ENCODE data around the gene GALNT2. TPM values are rescaled to one million over a fixed set of nuclear protein-coding genes. Genes with fewer than 3 reads are reported as not detected.

GALNT2 gene
- total and polyA plus RNA-seq, 2 of the 13 experiments (the other 11 are each of a cell fraction or from before 2014, with no cell fraction given) = 39.3 to 39.6 TPM

DNA sequence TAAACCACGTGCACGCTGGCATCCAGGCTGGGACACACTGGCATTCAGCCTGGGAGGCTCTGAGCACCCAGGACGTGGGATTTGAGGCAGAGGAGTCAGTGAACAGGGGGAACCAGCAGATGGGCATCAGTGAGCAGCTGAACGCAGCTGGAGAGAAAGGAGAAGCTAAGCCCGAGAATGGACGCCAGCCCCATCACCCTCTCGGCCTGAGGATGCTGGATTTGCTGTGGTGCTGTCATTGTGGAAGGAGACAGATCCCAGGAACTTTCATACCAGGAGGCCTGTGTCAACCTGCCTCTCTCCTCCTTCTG, 226.3 kb downstream of the GALNT2 start:
- no peaks in the 10 kb centered on the region for H3K36me3 ChIP-seq (replicated peaks in 1 of 2; ENCODE audit: control insufficient read depth in 1 of 2, insufficient read depth in 2 of 2, low read length in 2 of 2)
- POLR2A ChIA-PET = no interaction called here
- no TSS peak for BruUV-seq (replicated peaks)
- peaks cover 15% of the 10 kb centered on the region for H3K4me1 ChIP-seq (ENCODE audit: insufficient read depth, low read length)
- H3K9me3 ChIP-seq (ENCODE audit: low read length) = no peaks in the 10 kb centered on the region
- DNase-seq (ENCODE audit: low spot score) (no peak), ATAC-seq (no peak), FAIRE-seq (no peak)
- WGBS (ENCODE audit: low lambda C conversion rate) = 23% methylated on average over 7 of the region's 7 CpGs
- H3K4me3 ChIP-seq (replicated peaks in 1 of 3; ENCODE audit: insufficient read depth in 1 of 3, low read depth in 2 of 3, low read length in 3 of 3) = no peak overlapping the region
- H3K79me2 ChIP-seq (ENCODE audit: insufficient read depth, low read length) = no peaks in the 10 kb centered on the region
- TF ChIP-seq, protein P1, sequence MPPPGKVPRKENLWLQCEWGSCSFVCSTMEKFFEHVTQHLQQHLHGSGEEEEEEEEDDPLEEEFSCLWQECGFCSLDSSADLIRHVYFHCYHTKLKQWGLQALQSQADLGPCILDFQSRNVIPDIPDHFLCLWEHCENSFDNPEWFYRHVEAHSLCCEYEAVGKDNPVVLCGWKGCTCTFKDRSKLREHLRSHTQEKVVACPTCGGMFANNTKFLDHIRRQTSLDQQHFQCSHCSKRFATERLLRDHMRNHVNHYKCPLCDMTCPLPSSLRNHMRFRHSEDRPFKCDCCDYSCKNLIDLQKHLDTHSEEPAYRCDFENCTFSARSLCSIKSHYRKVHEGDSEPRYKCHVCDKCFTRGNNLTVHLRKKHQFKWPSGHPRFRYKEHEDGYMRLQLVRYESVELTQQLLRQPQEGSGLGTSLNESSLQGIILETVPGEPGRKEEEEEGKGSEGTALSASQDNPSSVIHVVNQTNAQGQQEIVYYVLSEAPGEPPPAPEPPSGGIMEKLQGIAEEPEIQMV (CRISPR knock-in tag; IDR thresholded peaks at IDR 0.05; ENCODE audit: low read depth) = no peak
- no peak for TF ChIP-seq CBX1 (IDR thresholded peaks at IDR 0.05; ENCODE audit: low read depth)
- TF ChIP-seq, protein P2, sequence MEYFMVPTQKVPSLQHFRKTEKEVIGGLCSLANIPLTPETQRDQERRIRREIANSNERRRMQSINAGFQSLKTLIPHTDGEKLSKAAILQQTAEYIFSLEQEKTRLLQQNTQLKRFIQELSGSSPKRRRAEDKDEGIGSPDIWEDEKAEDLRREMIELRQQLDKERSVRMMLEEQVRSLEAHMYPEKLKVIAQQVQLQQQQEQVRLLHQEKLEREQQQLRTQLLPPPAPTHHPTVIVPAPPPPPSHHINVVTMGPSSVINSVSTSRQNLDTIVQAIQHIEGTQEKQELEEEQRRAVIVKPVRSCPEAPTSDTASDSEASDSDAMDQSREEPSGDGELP (IDR thresholded peaks at IDR 0.05; ENCODE audit: borderline replicate concordance, low read depth) = no peak
- intact Hi-C loops (cut with micrococcal nuclease; ENCODE audit: unreplicated experiment) (no loop called here), in situ Hi-C loops (cut with HindIII; ENCODE audit: extremely low pct_ligation_motif_present, low pct_unique_long_range_greater_than_20kb) (no loop called here)
- H3K4me2 ChIP-seq (ENCODE audit: low read depth, low read length) = no peak overlapping the region
- peaks cover 0 to 15% of the 10 kb centered on the region in 2 experiments; a peak in 2 of 5 replicates for H3K27me3 ChIP-seq (ENCODE audit: control insufficient read depth in 1 of 2, insufficient read depth in 2 of 2, low read length in 2 of 2)
- no peak overlapping the region for H2AFZ ChIP-seq (ENCODE audit: low read length)
- H3K9ac ChIP-seq (ENCODE audit: insufficient read depth, low read depth, low read length) = no peak overlapping the region
- no peaks in the 10 kb centered on the region for H4K20me1 ChIP-seq (ENCODE audit: insufficient read depth, low read length)
- H3K27ac ChIP-seq (ENCODE audit: extremely low read length, insufficient read depth, low read length) = no peak overlapping the region
- CTCF ChIA-PET (ENCODE audit: low intra/inter-chr PET ratio, low total read pairs) = no interaction called here

DNA sequence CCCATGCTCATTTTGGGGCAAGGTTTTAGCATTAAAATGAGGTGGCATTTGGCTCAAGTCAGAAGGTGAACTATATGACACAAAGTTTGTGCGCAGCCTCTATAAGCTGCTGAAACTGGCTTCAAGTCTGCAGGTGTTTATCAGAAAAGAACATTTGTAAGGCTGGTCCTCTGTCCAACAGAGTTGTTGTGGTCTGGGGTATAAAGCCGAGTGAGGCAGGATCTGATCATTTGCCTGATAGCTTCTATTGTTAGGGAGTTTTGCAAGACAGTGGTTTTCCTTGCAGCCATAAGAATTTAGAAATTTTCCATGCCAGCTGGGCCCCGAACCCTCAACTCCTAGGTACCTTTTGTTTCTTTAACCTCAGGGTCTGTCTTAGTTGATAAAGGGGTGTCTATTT, 228.3 kb downstream of the GALNT2 start:
- H3K27ac ChIP-seq (ENCODE audit: extremely low read length, insufficient read depth, low read length) = no peak overlapping the region
- no peaks in the 10 kb centered on the region for H3K9me3 ChIP-seq (ENCODE audit: low read length)
- peaks cover 14% of the 10 kb centered on the region for H3K4me1 ChIP-seq (ENCODE audit: insufficient read depth, low read length)
- ATAC-seq = no peak
- no peak for FAIRE-seq
- H3K9ac ChIP-seq (ENCODE audit: insufficient read depth, low read depth, low read length) = no peak overlapping the region
- no peak for DNase-seq (ENCODE audit: low spot score)
- H3K36me3 ChIP-seq (replicated peaks in 1 of 2; ENCODE audit: control insufficient read depth in 1 of 2, insufficient read depth in 2 of 2, low read length in 2 of 2) = no peaks in the 10 kb centered on the region
- no peak overlapping the region for H3K4me2 ChIP-seq (ENCODE audit: low read depth, low read length)
- H4K20me1 ChIP-seq (ENCODE audit: insufficient read depth, low read length) = no peaks in the 10 kb centered on the region
- WGBS (ENCODE audit: low lambda C conversion rate) = 38% methylated on average over 3 of the region's 3 CpGs
- H3K4me3 ChIP-seq (replicated peaks in 1 of 3; ENCODE audit: insufficient read depth in 1 of 3, low read depth in 2 of 3, low read length in 3 of 3) = no peak overlapping the region
- POLR2A ChIA-PET = no interaction called here
- H3K79me2 ChIP-seq (ENCODE audit: insufficient read depth, low read length) = no peaks in the 10 kb centered on the region
- peaks cover 0 to 15% of the 10 kb centered on the region in 2 experiments; a peak in 2 of 5 replicates for H3K27me3 ChIP-seq (ENCODE audit: control insufficient read depth in 1 of 2, insufficient read depth in 2 of 2, low read length in 2 of 2)
- in situ Hi-C loops (cut with HindIII; ENCODE audit: extremely low pct_ligation_motif_present, low pct_unique_long_range_greater_than_20kb) (no loop called here), intact Hi-C loops (cut with micrococcal nuclease; ENCODE audit: unreplicated experiment) (no loop called here)
- no TSS peak for BruUV-seq (replicated peaks)
- no peak overlapping the region for H2AFZ ChIP-seq (ENCODE audit: low read length)
- CTCF ChIA-PET (ENCODE audit: low intra/inter-chr PET ratio, low total read pairs) = no interaction called here
- TF ChIP-seq ZNF703 (CRISPR knock-in tag; IDR thresholded peaks at IDR 0.05; ENCODE audit: borderline replicate concordance) (no peak), KLF9 (CRISPR knock-in tag; IDR thresholded peaks at IDR 0.05; ENCODE audit: low read depth) (no peak), MEF2D (CRISPR knock-in tag; IDR thresholded peaks at IDR 0.05) (no peak), SP4 (CRISPR knock-in tag; IDR thresholded peaks at IDR 0.05) (no peak), ISX (CRISPR knock-in tag; conservative IDR thresholded peaks at IDR 0.05) (no peak), ZFP37 (CRISPR knock-in tag; IDR thresholded peaks at IDR 0.05; ENCODE audit: borderline replicate concordance) (no peak), NRL (CRISPR knock-in tag; IDR thresholded peaks at IDR 0.05; ENCODE audit: borderline replicate concordance) (no peak)
- TF ChIP-seq, protein P3, sequence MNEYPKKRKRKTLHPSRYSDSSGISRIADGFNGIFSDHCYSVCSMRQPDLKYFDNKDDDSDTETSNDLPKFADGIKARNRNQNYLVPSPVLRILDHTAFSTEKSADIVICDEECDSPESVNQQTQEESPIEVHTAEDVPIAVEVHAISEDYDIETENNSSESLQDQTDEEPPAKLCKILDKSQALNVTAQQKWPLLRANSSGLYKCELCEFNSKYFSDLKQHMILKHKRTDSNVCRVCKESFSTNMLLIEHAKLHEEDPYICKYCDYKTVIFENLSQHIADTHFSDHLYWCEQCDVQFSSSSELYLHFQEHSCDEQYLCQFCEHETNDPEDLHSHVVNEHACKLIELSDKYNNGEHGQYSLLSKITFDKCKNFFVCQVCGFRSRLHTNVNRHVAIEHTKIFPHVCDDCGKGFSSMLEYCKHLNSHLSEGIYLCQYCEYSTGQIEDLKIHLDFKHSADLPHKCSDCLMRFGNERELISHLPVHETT (CRISPR knock-in tag; conservative IDR thresholded peaks at IDR 0.05) = no peak

All from HepG2 (cell line).